Nucleus accumbens (tissue), 56 donors: Measurements from ENCODE around the gene ARMC12.

Experiments used
- DNase-seq, 56 donors: peaks; one replicate each; lab custom pipeline; 2025; lab: John Stamatoyannopoulos, UW

ARMC12 gene

DNA sequence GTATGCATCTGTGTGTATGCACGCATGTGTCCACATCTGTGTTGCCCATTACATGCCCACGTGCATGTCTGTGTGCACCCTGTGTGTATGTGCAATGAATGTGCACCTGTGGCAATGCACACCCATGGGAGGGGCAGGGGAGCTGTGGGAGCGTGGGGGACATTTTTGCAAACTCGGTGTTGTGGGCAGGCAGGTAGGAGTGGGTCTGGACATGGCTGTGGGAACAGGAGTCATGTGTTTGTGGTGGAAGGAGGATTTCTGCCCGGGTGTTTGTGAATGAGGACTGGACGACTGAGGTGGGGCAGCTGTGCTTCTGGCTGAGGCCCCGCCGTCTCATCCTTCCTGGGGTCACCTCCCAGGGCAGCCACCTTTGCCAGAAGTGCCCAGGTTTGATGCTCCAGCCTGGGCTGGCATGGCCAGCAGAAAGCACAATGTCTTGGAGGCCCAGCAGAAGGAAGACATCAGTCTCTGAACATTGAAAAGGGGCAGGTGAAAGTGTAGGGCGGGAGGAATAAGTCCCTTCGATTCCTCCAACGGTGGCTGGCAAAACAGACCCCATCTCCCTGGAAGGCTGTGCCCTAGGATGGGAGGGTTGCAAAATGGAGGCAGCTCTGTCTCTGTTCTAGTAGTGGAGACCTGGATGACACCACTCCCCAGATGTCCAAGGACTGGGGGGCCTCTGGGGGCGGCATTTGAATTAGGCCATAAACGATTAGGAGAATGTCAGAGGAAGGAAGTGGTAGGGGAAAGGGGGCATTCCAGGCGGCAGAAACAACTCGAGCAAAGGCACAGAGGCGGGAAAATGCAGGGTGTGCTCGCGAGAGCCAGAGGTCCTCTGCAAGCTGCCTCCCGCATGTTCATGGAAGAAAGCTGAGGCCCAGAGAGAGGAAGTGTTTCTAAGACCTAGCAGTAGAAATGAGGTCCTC, 19.1 kb upstream of the ARMC12 start:
- DNase-seq, result no peak

DNA sequence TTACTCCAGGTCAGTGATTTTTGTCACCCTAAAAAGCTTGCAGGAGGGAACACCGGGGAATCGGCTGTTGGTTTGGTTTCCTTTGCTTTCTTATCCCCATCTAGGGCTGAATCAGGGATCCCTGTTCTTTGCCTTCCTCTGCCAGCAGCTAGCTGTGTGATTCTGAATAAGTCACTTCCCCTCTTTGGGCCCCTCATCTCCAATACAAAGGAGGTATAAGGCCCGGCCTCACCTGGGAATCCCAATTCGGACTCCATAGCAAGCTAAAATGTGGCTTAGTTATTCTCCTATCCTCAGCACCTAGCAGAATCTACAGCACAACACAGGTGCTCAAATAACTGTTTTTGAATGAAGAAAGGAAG, 18.5 kb upstream of the ARMC12 start:
- DNase-seq, result no peak

DNA sequence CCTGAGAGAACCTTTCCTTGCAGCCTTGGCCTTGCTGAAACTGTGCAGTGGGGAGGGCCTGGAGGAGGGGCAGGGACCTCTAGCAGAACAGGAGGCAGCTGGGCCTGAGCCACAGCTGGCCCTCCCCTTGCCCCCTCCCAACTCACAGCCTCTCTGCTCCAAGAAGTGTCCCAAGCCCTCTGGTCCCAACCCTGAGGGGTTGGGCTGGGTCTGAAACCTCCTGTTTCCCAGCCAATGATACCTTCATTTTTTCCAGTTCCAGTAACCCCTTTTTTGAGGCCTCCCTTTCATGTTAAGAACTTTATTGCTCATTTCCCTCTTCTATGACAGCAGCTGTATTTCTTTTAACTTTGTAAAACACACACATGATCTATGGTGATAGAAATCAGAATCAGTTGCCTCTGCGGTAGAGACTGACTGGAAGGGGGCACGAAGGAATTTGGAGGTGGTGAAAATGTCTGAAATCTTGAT, 17.9 kb upstream of the ARMC12 start:
- DNase-seq, result no peak

- DNase-seq, result peak in 2 of 56 donors; percentile 62 to 67
These were observed 17.4 kb upstream of the ARMC12 start for GRCh38 chr6:35719404-35719829.

- peak in 38 of 56 donors; percentile 8 to 71 (median 43) for DNase-seq
These were observed 16.8 kb upstream of the ARMC12 start for GRCh38 chr6:35719830-35720733.

DNA sequence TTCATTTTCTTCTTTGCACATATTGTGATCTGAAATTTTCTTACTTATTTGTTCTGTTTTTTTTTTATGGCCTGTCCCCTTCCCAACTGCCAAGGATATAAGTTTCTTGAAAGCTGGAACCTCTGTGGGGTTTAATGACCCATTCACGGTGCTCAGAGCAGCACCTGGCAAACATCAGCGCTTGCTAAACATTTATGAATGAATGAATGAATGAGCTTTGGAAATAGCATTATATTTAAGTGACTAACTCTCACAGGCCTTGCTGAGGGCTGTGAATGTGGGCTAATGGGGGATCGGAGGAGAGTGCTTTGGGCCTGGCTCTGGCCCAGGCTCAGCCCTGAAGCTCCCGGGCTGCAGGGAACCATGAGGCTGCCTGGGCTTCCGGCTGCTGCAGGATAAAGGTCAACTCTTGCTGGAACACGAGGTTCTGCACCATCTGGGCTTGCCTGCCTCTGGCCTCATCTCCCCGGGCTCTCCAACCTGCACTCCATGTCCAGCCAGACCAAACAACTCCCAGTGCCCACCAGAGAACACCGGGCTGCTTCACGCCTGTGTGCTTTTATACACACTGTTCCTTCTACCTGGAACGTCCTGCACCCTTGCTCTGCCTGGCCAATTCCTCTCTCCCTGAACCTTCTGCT, 14.6 kb upstream of the ARMC12 start:
- DNase-seq, result no peak

DNA sequence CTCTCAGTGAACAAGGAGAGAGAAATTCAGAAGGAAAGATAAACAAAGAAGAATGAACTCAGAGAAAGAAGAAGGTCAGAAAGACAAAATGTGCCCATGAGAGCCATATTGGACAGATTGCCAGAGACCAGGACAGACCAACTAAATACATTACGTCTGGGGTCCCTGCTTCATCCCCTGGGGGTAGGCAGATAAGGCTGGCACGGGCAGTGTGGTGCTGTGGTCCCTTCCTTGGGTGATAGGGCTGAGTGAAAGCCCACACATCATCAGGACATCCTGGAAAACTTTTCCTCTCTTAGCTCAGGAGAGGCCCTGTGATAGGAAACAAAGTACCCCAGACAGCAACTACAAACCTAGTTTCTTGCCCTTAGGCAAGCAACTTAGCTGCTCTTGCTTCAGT, 13.2 kb upstream of the ARMC12 start:
- no peak for DNase-seq

GRCh38 chr6:35724059-35724458, 12.8 kb upstream of the ARMC12 start:
- DNase-seq, result no peak

DNA sequence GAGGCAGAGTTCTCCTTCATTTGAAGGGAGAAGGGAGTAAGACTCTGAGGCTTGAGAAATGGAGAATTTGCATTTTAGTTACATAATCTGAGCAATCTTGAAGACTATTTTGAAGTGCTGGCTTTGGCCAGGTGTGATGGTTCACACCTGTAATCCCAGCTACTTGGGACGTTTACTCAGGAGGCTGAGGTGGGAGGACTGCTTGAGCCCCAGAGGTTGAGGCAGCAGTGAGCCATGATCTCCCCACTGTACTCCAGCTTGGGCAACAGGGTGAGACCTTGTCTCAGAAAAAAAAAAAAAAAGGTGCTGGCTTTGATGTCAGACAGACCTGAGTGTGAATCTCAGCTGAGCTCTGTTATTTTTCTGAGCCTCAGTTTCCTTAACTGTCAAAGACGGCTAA, 12.4 kb upstream of the ARMC12 start:
- DNase-seq, result no peak

DNA sequence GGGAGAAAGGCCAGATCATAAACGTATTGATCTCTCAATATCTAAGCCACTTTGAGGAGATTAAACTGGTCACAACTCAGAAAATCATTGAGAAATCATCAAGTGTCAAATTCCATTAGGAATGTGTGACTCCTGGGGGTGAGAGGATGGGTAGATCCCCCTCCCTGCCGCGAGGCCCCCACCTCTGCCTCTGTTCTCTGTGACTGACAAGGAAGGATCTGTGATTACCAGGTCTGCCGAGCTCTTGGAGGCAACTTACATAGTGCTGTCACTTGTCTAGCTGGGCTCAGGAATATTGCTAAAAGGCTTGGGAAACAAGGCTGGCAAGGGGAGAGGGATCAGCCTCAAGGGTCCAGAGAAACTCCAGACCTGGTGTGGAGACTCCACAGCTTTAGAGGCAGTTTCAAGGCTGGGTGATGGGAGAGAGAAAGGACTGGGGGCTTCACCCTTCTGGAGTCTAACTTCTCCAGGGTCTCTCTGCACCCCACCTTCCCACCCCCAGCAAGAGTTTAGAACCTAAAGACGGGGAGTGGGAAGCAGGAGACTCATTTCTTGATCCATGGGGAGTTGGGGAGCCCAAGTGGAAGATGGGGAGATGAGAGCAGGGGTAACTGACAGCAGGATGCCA, 11.6 kb upstream of the ARMC12 start:
- DNase-seq, result no peak

DNA sequence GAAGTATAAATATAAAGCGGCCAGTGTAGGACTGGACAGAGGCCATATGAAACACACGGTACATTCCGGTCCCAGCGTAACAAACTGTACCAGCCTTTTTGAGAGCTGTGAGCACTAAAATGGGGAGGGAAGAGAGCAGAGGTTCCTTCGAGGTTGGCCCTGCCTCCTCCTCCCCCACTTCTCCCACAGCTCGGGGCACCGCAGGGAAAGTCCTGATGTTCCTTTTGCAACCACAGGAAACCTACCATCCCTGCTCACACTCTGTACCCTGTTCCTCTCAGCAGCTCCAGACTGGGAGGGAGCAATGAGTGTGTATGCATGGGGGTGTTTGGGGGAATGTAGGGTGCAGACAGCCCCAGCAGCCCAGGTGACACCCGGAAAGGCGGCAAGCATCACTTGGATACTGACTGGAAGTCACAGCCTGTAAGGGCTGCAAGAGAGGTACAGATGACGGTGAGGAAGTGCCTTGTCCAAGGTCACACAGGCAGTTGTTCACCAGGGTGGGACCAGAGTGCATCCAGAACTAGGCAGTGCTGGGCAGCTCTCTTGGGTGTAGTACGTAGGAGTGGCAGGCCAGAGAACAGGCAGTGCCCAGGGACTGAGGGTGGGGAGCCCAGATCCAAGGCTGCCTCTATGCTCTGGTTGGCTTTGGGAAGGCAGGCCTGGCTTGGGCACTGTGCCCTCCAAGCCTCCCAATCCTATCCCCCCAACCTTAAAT, 11.0 kb upstream of the ARMC12 start:
- peak in 38 of 56 donors; percentile 14 to 81 (median 56) for DNase-seq

DNA sequence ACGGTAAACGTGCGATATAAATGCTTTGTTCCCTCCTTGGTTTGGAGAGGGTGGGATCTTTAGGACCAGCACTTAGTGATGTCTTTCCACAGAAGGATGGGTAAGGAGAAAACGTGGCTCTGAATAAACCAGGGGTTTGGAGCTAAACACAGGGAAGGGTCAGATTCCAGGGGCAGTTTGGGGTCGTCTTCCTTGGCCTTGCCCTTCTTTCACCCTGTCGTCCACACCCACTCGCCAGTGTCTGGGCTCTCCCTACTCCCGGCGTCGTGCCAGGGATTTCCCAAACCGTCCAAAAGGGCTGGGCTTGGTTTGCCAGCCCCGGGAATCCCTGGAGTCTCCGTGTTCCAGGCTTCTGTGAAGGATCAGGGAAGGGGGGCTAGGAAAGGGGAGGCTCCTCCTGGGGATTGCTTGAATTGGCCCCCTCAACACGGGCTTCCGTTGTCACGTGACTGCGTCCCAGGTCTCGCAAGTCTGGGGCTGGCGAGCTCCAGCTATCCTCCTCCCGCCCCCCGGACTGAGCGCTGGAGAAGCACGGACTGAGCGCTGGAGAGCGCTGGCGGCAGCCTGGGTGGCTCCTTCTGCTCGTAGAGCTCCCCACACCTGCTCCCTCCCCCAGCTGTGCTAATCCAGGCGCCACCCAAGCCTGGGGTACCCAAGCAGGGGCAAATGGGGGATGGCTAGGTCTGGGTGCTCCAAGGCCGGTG, 9.4 kb upstream of the ARMC12 start:
- peak in 46 of 56 donors; percentile 54 to 95 (median 82) for DNase-seq

GRCh38 chr6:35727935-35728682, 8.7 kb upstream of the ARMC12 start:
- peak; percentile 65 to 95 (median 87) for DNase-seq

- peak in 29 of 56 donors; percentile 11 to 66 (median 28) for DNase-seq
These were observed 7.9 kb upstream of the ARMC12 start for GRCh38 chr6:35728683-35729678.

DNA sequence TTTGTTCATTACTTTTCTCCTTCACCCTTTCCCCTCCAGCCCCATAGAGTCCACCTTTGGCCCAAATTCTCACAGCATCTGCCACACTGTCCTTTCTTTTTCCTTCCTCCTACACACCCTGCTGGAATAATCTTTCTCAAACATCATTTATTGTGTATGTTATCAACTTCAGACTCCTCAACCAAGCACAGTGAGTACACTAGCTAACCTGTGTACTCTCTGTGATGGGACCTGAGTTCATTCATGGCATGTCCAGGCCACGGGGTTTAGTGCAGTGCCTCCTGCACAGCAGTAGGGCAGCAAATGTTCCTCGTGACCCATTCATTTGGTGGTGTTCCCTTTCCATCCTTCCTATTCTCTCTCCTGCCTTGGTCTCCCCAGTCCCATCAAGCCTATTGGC, 7.1 kb upstream of the ARMC12 start:
- DNase-seq, result no peak

DNA sequence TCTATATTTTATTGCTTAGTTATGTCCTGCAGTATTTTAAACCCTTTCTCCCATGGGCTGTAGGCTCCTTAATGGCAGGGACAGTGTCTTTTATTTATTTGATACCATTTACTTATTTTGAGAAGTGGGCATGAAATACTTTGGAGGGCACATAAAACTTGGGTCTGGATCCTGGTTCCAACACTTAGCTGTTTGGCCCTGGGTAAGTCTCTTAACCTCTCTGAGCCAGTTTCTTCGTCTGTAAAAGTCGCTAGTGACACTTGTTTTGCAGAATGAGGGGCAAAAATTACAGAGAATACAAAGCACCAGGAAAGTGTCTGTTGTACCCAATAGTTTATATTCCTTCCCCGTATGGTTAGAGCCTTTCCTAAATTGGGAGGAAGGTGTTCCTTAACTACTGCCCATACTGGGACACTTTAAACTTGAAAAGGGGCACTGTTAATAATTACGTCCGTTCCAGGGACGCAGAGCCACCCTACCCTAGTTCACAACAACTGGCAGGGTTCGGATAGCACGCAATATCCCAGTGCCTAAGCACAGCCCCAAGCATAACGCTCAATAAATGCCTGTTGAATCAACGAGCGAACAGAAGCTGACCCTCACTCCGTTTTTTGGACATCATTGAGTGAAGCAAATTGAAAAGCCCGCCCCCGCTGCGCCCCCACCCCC, 6.0 kb upstream of the ARMC12 start:
- DNase-seq, result no peak
